GM12801 (cell line): ENCODE data around the gene PAK2.

ENCODE experiments used
- CTCF ChIP-seq: IDR thresholded peaks from one replicate; pipeline ENCODE4 v1.5.1; 2011; ENCODE audit warnings: control low read depth; ENCODE audit not compliant: insufficient read length; ENCODE audit errors: extremely low read depth

The PAK2 gene

GRCh38 chr3:196712514-196713413, 26.9 kb upstream of the PAK2 start:
- TF ChIP-seq CTCF, result no peak

GRCh38 chr3:196721097-196721496, 18.6 kb upstream of the PAK2 start:
- TF ChIP-seq CTCF, result no peak

- TF ChIP-seq CTCF, result no peak
Observed at GRCh38 chr3:196726788-196727675, 12.6 kb upstream of the PAK2 start.

GRCh38 chr3:196735751-196736150, 3.9 kb upstream of the PAK2 start:
- TF ChIP-seq CTCF, result no peak

GRCh38 chr3:196736670-196737374, 2.8 kb upstream of the PAK2 start:
- TF ChIP-seq CTCF, result no peak

- TF ChIP-seq CTCF, result no peak
Observed at GRCh38 chr3:196737655-196738054, 2.0 kb upstream of the PAK2 start.
